Activated CD8-positive, alpha-beta memory T cell treated with anti-CD3 and anti-CD28 coated beads, Interleukin-2, amount 10 ng/mL, durations not matched to agents 7 days and 5 days (primary cell): ENCODE measurements around the gene IGF2R. TPM values are rescaled to one million over a fixed set of nuclear protein-coding genes. Genes with fewer than 3 reads are reported as not detected.
A peak's percentile ranks its signal among the peaks of the same experiment; 100 is the strongest.
"Not testable (repeated sequence)": the region's sequence is repeated elsewhere in the genome, so short reads cannot be mapped to it uniquely, and the experiment has no call there.

Experiments
- ATAC-seq: fragments of 150-1000 bp; cut with Tn5 transposase; one replicate; pipeline ENCODE4 v1.10.0; 2021; ENCODE audit warnings: moderate library complexity
- CTCF ChIA-PET: fragments of 350-600 bp; sonication (Branson Sonifier 250); formaldehyde crosslinking; loops from one replicate; lab custom pipeline; 2021; ENCODE audit warnings: antibody characterized with exemption; lab: Charles Lee
- DNase-seq: peaks from one replicate; pipeline ENCODE4 v3.0.0-alpha.2; 2020
- H3K27ac Mint-ChIP-seq: one replicate; pipeline ENCODE4 v1.8.0; 2021; ENCODE audit warnings: mild to moderate bottlenecking, mixed read lengths
- H3K27me3 Mint-ChIP-seq: one replicate; pipeline ENCODE4 v1.8.0; 2021; ENCODE audit warnings: mixed read lengths
- H3K36me3 Mint-ChIP-seq: one replicate; pipeline ENCODE4 v1.8.0; 2021; ENCODE audit warnings: mild to moderate bottlenecking, mixed read lengths
- H3K4me1 Mint-ChIP-seq: one replicate; pipeline ENCODE4 v1.8.0; 2021; ENCODE audit warnings: mixed read lengths
- H3K4me3 Mint-ChIP-seq: one replicate; pipeline ENCODE4 v1.8.0; 2021; ENCODE audit warnings: mild to moderate bottlenecking, moderate library complexity, mixed read lengths
- H3K9me3 Mint-ChIP-seq: one replicate; pipeline ENCODE4 v1.8.0; 2022; ENCODE audit warnings: low read depth, mixed read lengths
- total RNA-seq, 2 experiments: library from RNA; stranded (reverse); gene quantifications; one replicate each; pipeline ENCODE4 v1.2.3, GENCODE V29; 2021

The IGF2R gene
- total RNA-seq, 2 experiments from 2014 or later: 74.5 to 83.1 TPM

DNA sequence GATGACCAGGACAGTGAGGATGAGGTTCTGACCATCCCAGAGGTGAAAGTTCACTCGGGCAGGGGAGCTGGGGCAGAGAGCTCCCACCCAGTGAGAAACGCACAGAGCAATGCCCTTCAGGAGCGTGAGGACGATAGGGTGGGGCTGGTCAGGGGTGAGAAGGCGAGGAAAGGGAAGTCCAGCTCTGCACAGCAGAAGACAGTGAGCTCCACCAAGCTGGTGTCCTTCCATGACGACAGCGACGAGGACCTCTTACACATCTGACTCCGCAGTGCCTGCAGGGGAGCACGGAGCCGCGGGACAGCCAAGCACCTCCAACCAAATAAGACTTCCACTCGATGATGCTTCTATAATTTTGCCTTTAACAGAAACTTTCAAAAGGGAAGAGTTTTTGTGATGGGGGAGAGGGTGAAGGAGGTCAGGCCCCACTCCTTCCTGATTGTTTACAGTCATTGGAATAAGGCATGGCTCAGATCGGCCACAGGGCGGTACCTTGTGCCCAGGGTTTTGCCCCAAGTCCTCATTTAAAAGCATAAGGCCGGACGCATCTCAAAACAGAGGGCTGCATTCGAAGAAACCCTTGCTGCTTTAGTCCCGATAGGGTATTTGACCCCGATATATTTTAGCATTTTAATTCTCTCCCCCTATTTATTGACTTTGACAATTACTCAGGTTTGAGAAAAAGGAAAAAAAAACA, 136.1 kb downstream of the IGF2R start:
- no peaks in the 10 kb centered on the region for H3K9me3 Mint-ChIP-seq
- CTCF ChIA-PET: no interaction called here
- peaks cover 29% of the 10 kb centered on the region for H3K36me3 Mint-ChIP-seq

DNA sequence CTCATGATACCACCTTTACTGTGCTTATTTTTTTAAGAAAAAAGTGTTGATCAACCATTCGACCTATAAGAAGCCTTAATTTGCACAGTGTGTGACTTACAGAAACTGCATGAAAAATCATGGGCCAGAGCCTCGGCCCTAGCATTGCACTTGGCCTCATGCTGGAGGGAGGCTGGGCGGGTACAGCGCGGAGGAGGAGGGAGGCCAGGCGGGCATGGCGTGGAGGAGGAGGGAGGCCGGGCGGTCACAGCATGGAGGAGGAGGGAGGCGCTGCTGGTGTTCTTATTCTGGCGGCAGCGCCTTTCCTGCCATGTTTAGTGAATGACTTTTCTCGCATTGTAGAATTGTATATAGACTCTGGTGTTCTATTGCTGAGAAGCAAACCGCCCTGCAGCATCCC, 137.1 kb downstream of the IGF2R start:
- H3K36me3 Mint-ChIP-seq: peaks cover 29% of the 10 kb centered on the region
- DNase-seq (no peak), ATAC-seq (no peak)
- H3K4me3 Mint-ChIP-seq: no peak overlapping the region
- no peaks in the 10 kb centered on the region for H3K9me3 Mint-ChIP-seq
- no peaks in the 10 kb centered on the region for H3K27me3 Mint-ChIP-seq
- CTCF ChIA-PET: no interaction called here
- H3K4me1 Mint-ChIP-seq: peaks cover 13% of the 10 kb centered on the region
- H3K27ac Mint-ChIP-seq: no peak overlapping the region

More for the DNA sequence above, 136.1 kb downstream of the IGF2R start:
- DNase-seq (no peak), ATAC-seq (no peak)
- H3K4me1 Mint-ChIP-seq: peaks cover 8% of the 10 kb centered on the region
- H3K4me3 Mint-ChIP-seq: no peak overlapping the region
- no peaks in the 10 kb centered on the region for H3K27me3 Mint-ChIP-seq
- peak overlapping the region; percentile 34 for H3K27ac Mint-ChIP-seq

DNA sequence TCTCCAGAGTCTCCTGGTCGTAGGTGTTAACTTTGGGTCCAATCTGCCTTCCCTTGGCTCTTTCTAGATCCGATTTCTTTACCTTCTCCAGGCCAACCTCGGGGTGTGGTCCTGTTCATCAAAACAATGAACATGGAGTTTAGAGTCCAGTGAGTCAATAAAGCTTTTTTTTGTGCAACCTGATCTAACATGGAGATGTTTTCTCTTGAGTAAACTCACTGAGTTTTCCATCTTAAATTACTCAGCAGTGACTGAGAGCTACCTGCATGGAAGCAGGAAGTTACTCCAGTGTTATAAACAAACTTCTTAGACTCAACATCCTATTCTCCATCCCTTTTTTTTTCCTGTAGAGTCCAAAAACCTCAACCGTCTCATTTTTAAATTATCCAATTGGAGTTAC, 137.8 kb downstream of the IGF2R start:
- CTCF ChIA-PET: interaction anchor here (1.1 kb wide), 1 partner anchor 12 kb away, joined by 3 read pairs; no protein-coding TSS in a partner anchor

DNA sequence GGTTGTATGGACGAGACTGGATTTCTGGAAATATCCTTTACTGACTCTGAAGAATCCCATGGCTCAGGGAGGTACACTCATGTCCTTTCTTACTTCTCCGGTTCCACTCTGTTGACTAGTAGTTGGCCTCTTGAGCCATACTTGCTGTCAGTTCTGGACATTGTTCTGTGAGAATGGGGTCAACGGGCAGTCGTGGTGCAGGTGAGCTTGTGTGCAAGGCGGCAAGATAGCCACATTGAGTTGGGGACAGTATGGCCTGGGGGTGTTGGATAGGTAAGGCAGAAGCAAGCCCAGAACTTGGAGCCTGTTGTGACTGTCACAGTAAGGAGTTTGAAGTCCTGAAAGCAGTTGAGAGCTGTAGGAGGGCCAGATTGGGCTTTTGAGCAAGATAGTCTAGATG, 139.2 kb downstream of the IGF2R start:
- Mint-ChIP-seq H3K36me3 (peaks cover 29% of the 10 kb centered on the region), H3K9me3 (no peaks in the 10 kb centered on the region), H3K4me3 (no peak overlapping the region), H3K27ac (no peak overlapping the region), H3K27me3 (no peaks in the 10 kb centered on the region), H3K4me1 (peaks cover 13% of the 10 kb centered on the region)
- DNase-seq (no peak), ATAC-seq (no peak)
- CTCF ChIA-PET: no interaction called here

More for the DNA sequence above, 137.8 kb downstream of the IGF2R start:
- no peak overlapping the region for H3K4me3 Mint-ChIP-seq
- ATAC-seq: no peak
- DNase-seq: no peak
- H3K27ac Mint-ChIP-seq: no peak overlapping the region
- peaks cover 13% of the 10 kb centered on the region for H3K4me1 Mint-ChIP-seq
- no peaks in the 10 kb centered on the region for H3K27me3 Mint-ChIP-seq
- no peaks in the 10 kb centered on the region for H3K9me3 Mint-ChIP-seq
- H3K36me3 Mint-ChIP-seq: peaks cover 29% of the 10 kb centered on the region

DNA sequence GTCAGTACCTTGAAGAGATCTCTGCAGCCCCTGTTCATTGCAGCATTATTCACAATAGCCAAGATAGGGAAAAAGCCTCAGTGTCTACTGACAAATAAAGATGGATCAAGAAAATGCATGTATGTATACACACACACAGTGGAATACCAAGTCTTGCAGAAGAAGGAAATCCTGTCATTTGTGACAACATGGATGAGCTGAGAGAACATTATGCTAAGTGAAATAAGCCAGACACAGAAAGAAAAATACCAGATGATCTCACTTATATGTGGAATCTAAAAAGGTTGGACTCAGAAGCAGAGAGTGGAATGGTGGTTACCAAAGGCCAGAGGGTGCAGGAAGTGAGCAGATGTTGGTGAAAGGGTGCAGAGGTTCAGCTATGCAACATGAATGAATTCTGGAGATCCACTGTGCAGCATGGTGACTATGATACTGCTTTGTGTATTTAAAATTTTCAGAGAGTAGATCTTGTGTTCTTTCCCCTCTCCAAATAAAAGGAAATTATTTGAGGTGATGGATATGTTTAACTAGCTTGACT, 141.8 kb downstream of the IGF2R start:
- Mint-ChIP-seq H3K9me3 (no peaks in the 10 kb centered on the region), H3K27ac (peak overlapping the region; percentile 5), H3K4me1 (peaks cover 13% of the 10 kb centered on the region), H3K36me3 (peaks cover 9% of the 10 kb centered on the region), H3K27me3 (no peaks in the 10 kb centered on the region), H3K4me3 (no peak overlapping the region)
- ATAC-seq: no peak
- no peak for DNase-seq
- CTCF ChIA-PET: interaction anchor here (1.5 kb wide), 1 partner anchor 26 kb away, joined by 3 read pairs; no protein-coding TSS in a partner anchor

DNA sequence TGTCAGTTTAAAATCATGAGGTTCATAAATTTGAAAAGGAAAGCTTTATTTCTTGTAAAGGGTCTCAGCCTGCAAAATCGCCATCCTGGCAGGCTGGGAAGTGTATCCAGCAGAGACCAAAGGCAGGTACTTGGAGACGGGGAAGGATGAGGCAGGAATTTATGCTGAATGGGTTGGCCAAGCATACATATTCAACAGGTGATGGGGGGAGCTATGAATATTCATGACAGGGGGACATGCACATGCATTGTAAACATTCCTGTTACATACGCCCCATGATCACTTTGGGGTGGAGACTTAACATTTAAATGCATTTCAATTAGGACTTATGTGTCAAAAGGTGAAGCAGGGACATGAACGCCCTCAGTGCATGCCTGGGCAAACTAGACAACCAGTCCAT, 142.9 kb downstream of the IGF2R start:
- no peaks in the 10 kb centered on the region for H3K27me3 Mint-ChIP-seq
- H3K4me3 Mint-ChIP-seq: no peak overlapping the region
- H3K9me3 Mint-ChIP-seq: no peaks in the 10 kb centered on the region
- CTCF ChIA-PET: no interaction called here
- H3K36me3 Mint-ChIP-seq: peaks cover 4% of the 10 kb centered on the region
- H3K27ac Mint-ChIP-seq: no peak overlapping the region
- H3K4me1 Mint-ChIP-seq: peaks cover 13% of the 10 kb centered on the region
- ATAC-seq (no peak), DNase-seq (no peak)

DNA sequence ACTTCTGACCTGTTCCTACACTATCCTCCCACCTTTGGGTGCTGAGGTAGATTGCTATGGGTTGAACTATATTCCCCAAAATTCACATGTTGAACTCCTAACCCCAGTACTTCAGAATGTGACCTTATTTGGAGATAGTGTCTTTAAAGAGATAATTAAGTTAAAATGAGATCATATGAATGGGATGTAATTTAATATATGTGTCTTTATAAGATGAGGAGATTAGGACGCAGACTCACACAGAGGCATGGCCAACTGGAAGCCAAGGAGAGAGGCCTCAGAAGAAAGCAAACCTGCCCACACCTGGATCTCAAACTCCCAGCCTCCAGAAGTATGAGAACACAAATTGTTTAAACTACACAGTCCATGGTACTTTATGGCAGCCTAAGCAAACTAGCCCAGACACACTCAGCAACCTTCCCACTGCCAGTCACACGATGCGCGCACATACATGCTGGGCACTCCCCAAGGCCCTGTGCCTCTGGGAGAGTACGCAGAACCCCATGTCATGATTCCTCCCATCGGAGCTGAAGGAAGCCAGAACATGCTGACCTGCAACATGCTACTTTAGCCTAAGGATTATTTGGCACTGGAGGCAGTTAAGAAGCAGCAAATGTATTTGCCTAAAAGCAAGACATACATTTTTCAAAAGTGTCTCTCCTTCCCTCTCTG, 143.9 kb downstream of the IGF2R start:
- ATAC-seq: no peak
- CTCF ChIA-PET: no interaction called here
- Mint-ChIP-seq H3K27me3 (no peaks in the 10 kb centered on the region), H3K4me3 (no peak overlapping the region), H3K27ac (no peak overlapping the region), H3K9me3 (no peaks in the 10 kb centered on the region), H3K4me1 (peaks cover 13% of the 10 kb centered on the region), H3K36me3 (peaks cover 8% of the 10 kb centered on the region)
- no peak for DNase-seq

DNA sequence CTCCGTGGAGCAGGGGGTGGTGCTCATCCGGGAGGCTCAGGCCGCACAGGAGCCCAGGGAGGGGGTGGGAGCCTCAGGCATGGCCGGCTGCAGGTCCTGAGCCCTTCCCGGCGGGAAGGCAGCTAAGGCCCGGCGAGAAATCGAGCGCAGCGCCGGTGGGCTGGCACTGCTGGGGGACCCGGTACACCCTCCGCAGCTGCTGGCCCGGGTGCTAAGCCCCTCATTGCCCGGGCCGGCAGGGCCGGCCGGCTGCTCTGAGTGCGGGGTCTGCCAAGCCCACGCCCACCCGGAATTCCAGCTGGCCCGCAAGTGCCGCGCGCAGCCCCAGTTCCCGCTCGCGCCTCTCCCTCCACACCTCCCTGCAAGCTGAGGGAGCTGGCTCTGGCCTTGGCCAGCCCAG, 145.7 kb downstream of the IGF2R start:
- ATAC-seq, H3K27ac Mint-ChIP-seq, DNase-seq, H3K4me3 Mint-ChIP-seq, H3K27me3 Mint-ChIP-seq, CTCF ChIA-PET, H3K4me1 Mint-ChIP-seq, H3K9me3 Mint-ChIP-seq: not testable (repeated sequence)
- peaks cover 14% of the 10 kb centered on the region for H3K36me3 Mint-ChIP-seq

DNA sequence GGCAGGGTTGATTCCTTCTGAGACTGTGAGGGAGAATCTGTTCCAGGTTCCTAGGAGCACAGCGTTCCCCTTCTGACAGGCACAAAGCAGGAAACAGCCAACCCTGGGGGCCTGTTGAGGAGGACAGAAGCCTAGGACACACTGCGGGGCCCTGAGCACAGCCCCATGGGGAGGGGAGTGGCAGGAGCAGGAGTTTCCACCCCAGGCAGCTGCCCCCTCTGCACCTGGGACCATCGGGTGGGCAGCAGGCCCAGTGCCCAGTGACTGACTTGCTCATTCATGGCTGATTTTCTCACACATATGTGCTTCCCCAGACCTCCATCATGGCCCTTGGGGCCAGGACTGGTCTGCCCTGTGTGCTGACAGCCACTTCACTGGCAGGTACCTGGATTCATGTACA, 146.5 kb downstream of the IGF2R start:
- Mint-ChIP-seq H3K9me3 (no peaks in the 10 kb centered on the region), H3K27me3 (no peaks in the 10 kb centered on the region), H3K36me3 (peaks cover 15% of the 10 kb centered on the region), H3K27ac (no peak overlapping the region), H3K4me3 (no peak overlapping the region), H3K4me1 (peaks cover 5% of the 10 kb centered on the region)
- DNase-seq (no peak), ATAC-seq (no peak)
- CTCF ChIA-PET: no interaction called here

DNA sequence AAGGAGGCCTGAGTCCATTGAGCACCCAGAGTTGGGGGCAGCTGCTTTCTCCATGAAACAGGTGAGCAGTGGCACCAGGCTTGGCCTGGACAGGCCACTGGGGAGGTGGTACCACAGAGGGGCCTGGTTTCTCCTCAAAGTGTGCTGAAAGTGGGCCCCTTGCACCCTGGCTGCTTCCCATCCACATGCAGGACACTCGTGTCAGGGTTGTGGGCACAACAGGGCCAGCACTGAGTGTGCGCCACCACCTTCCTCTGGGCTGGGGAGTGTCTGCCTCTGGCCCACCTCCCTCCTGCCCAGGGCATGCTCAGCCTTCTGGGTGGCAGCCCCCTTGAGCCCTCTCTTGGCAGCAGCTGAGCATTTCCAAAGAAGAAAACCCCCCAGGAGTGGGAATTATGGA, 147.5 kb downstream of the IGF2R start:
- CTCF ChIA-PET: no interaction called here
- H3K4me1 Mint-ChIP-seq: no peaks in the 10 kb centered on the region
- no peak overlapping the region for H3K4me3 Mint-ChIP-seq
- no peak overlapping the region for H3K27ac Mint-ChIP-seq
- no peaks in the 10 kb centered on the region for H3K27me3 Mint-ChIP-seq
- no peak for DNase-seq
- no peaks in the 10 kb centered on the region for H3K9me3 Mint-ChIP-seq
- H3K36me3 Mint-ChIP-seq: peaks cover 15% of the 10 kb centered on the region
- ATAC-seq: no peak

DNA sequence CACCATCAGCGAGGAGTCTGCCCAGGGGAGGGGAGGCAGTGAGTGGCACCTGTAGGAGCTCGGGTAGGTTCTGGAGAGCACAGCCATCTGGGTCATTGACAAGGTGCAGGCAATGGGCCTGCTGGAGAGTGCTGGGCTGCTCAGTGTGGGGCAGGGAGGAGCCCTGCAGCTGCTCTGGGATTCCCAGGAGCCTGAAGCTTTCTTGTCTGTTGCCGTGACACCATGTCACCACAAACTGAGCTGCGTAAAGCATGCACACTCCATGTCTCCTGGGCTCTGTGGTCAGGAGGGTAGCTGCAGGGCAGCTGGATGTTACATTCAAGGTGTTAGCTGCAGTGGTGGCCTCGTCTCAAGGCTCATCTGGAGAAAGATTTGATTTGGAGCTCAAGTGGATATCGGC, 148.3 kb downstream of the IGF2R start:
- no peak overlapping the region for H3K4me3 Mint-ChIP-seq
- ATAC-seq: no peak
- H3K36me3 Mint-ChIP-seq: peaks cover 15% of the 10 kb centered on the region
- CTCF ChIA-PET: interaction anchor here (0.6 kb wide), 1 partner anchor 339 kb away, joined by 3 read pairs; no protein-coding TSS in a partner anchor
- no peaks in the 10 kb centered on the region for H3K27me3 Mint-ChIP-seq
- H3K4me1 Mint-ChIP-seq: no peaks in the 10 kb centered on the region
- DNase-seq: no peak
- H3K27ac Mint-ChIP-seq: no peak overlapping the region
- no peaks in the 10 kb centered on the region for H3K9me3 Mint-ChIP-seq

DNA sequence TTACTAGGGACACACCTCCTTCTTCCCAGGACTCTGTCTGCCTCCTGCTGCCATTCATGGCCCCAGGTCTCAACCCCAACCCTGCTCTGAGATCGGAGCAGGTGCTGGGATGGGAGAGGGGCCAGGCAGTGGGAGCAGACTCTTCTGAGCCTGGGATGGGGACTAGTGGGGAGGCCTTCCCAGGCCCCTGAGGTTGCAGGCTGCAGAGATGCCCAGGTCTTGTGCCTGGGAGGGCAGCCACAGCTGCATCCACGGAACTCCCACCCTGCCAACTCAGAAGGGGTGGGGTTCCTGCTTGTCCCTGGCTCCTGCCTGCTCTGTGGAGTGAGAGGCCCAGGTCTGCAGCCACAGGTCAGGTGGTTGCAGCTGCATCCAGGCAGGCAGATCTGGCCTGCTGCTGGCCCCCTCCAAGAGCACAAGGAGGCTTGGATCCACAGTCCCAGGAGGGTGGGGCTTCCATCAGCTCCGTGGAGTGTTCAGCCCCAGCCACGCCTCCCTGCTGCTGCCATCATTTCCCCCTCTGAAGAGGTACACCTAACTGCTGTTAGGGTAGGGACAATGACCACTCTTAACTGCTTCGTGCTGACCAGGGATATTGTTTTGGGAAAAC, 149.8 kb downstream of the IGF2R start:
- no peak overlapping the region for H3K4me3 Mint-ChIP-seq
- H3K27ac Mint-ChIP-seq: no peak overlapping the region
- H3K36me3 Mint-ChIP-seq: peaks cover 15% of the 10 kb centered on the region
- CTCF ChIA-PET: interaction anchor here (1.6 kb wide), 1 partner anchor 11 kb away, joined by 3 read pairs; no protein-coding TSS in a partner anchor
- no peaks in the 10 kb centered on the region for H3K4me1 Mint-ChIP-seq
- H3K27me3 Mint-ChIP-seq: no peaks in the 10 kb centered on the region
- ATAC-seq (no peak), DNase-seq (no peak)
- no peaks in the 10 kb centered on the region for H3K9me3 Mint-ChIP-seq

DNA sequence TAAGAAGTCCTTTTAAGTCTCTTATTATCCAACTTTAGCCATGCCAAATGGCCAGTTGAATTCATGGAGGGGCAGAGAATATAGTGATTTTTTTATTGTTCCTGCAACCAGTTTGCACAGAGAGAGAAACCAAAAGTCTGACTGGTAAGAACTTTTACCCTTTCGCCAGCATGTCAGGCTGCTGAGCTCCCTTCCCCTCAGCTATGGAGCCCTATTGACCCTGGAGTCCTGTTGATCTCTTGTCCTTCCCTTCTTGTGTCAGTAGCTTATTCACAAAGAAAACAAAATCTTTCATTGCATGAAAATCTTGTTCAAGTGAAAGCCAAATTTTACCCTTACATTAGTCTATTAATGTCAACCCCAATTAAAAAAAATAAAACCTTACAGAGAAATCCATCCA, 151.2 kb downstream of the IGF2R start:
- no peaks in the 10 kb centered on the region for H3K9me3 Mint-ChIP-seq
- H3K36me3 Mint-ChIP-seq: peaks cover 15% of the 10 kb centered on the region
- DNase-seq: no peak
- ATAC-seq: no peak
- H3K4me1 Mint-ChIP-seq: no peaks in the 10 kb centered on the region
- H3K27me3 Mint-ChIP-seq: no peaks in the 10 kb centered on the region
- H3K27ac Mint-ChIP-seq: no peak overlapping the region
- CTCF ChIA-PET: interaction anchor here (0.8 to 0.9 kb wide), 2 partner anchors 21 to 335 kb away, joined by 3 read pairs; no protein-coding TSS in a partner anchor
- no peak overlapping the region for H3K4me3 Mint-ChIP-seq
